Endodermal cell (in vitro differentiated cells): ENCODE measurements around the gene CAMTA1. TPM values are rescaled to one million over a fixed set of nuclear protein-coding genes. Genes with fewer than 3 reads are reported as not detected.

ENCODE experiments used
- DNase-seq: peaks from one replicate; pipeline ENCODE4 v3.0.0-alpha.2; 2017
- H3K27ac ChIP-seq: 2 replicates; pipeline ENCODE4 v1.5.1; 2013; ENCODE audit warnings: mild to moderate bottlenecking, low read depth, low read length, moderate library complexity
- H3K27me3 ChIP-seq: 2 replicates; pipeline ENCODE4 v1.6.1; 2013; ENCODE audit warnings: mild to moderate bottlenecking, low read length, moderate library complexity; ENCODE audit not compliant: insufficient read depth, control insufficient read depth, poor library complexity, severe bottlenecking
- H3K36me3 ChIP-seq: 2 replicates; pipeline ENCODE4 v1.7.0; 2013; ENCODE audit warnings: mild to moderate bottlenecking, low read length, moderate library complexity; ENCODE audit not compliant: control insufficient read depth, insufficient read depth
- H3K4me1 ChIP-seq: one replicate; pipeline ENCODE4 v1.7.0; 2013; ENCODE audit warnings: low read length; ENCODE audit not compliant: control insufficient read depth, insufficient read depth
- H3K4me3 ChIP-seq: 2 replicates; pipeline ENCODE4 v1.5.1; 2013; ENCODE audit warnings: mild to moderate bottlenecking, low read length, moderate library complexity
- H3K9ac ChIP-seq: 2 replicates; pipeline ENCODE4 v1.6.1; 2013; ENCODE audit warnings: mild to moderate bottlenecking, low read length, moderate library complexity; ENCODE audit not compliant: poor library complexity, severe bottlenecking; ENCODE audit errors: extremely low read depth
- H3K9me3 ChIP-seq: 2 replicates; pipeline ENCODE4 v1.6.1; 2013; ENCODE audit warnings: mild to moderate bottlenecking, low read length, moderate library complexity; ENCODE audit not compliant: control insufficient read depth
- H3K27ac Mint-ChIP-seq: 2 replicates; pipeline ENCODE4 v1.8.0; 2020; ENCODE audit warnings: mixed read lengths
- H3K27me3 Mint-ChIP-seq: 2 replicates; pipeline ENCODE4 v1.8.0; 2021; ENCODE audit warnings: mild to moderate bottlenecking, mixed read lengths; ENCODE audit not compliant: insufficient read depth
- H3K36me3 Mint-ChIP-seq: 2 replicates; pipeline ENCODE4 v1.8.0; 2020; ENCODE audit warnings: low read depth, mixed read lengths
- H3K4me1 Mint-ChIP-seq: 2 replicates; pipeline ENCODE4 v1.8.0; 2020; ENCODE audit warnings: mixed read lengths
- H3K4me3 Mint-ChIP-seq: 2 replicates; pipeline ENCODE4 v1.8.0; 2020; ENCODE audit warnings: mild to moderate bottlenecking, moderate library complexity, mixed read lengths
- H3K9me3 Mint-ChIP-seq: 2 replicates; pipeline ENCODE4 v1.8.0; 2020; ENCODE audit warnings: mild to moderate bottlenecking, mixed read lengths
- WGBS, 2 experiments: methylation state at CpG; one replicate each; pipeline versions ENCODE4 v1.1.5 to v1.1.7; 2013; ENCODE audit warnings: missing lambda C conversion rate in 2 of 2, mixed read lengths in 1 of 2; ENCODE audit not compliant: insufficient coverage in 1 of 2, insufficient read length in 1 of 2; 5-methylcytosine and 5-hydroxymethylcytosine counted together
- total RNA-seq, 2 donors: library from RNA; stranded (reverse); fragmentation: NEBNext Ultra II Directional in 1 of 2; extraction: Animal tissue kit (Norgen Biotek cat#: 25700) in 1 of 2; gene quantifications; 2 replicates in 1 of 2; 3 replicates in 1 of 2; pipeline ENCODE4 v1.2.1, GENCODE V29; 2021
- TF ChIP-seq, protein P1 (sequence below): fragments of 200-600 bp; sonication (generic); conservative IDR thresholded peaks from 2 replicates; pipeline ENCODE4 v1.5.0; 2021; ENCODE audit warnings: antibody characterized with exemption, mild to moderate bottlenecking

The CAMTA1 gene
- total RNA-seq, 2 donors from 2014 or later = 123 to 137 TPM

DNA sequence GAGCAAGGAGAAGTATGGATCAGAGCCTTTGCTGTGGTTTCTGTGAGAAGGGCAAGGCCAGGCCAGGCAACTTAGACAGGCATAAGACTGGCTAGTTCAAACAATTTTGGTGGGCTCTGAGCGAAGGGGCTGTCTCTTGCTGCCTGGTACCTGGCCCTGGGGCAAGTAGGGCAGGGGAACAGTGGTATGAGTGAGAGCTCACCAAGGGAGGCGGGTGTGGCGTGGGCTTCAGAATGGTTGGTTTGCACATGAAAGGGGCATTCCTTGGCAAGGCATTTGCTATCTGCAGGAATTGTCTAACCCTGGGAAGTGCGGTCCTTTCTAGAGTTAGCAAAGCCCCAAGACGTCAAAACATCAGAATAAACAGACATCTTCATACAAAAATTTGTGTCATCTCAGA is 210.5 kb downstream of the CAMTA1 start:
- no peak for DNase-seq
- Histone ChIP-seq H3K36me3 (no peaks in the 10 kb centered on the region), H3K4me3 (no peak overlapping the region), H3K9ac (no peak overlapping the region), H3K4me1 (no peaks in the 10 kb centered on the region), H3K27ac (no peak overlapping the region), H3K27me3 (no peaks in the 10 kb centered on the region), H3K9me3 (no peaks in the 10 kb centered on the region)
- Mint-ChIP-seq H3K9me3 (peaks cover 11% of the 10 kb centered on the region), H3K4me3 (no peak overlapping the region), H3K27ac (no peak overlapping the region), H3K36me3 (peaks cover 2% of the 10 kb centered on the region), H3K27me3 (no peaks in the 10 kb centered on the region), H3K4me1 (peaks cover 9% of the 10 kb centered on the region)
- TF ChIP-seq, protein P1, sequence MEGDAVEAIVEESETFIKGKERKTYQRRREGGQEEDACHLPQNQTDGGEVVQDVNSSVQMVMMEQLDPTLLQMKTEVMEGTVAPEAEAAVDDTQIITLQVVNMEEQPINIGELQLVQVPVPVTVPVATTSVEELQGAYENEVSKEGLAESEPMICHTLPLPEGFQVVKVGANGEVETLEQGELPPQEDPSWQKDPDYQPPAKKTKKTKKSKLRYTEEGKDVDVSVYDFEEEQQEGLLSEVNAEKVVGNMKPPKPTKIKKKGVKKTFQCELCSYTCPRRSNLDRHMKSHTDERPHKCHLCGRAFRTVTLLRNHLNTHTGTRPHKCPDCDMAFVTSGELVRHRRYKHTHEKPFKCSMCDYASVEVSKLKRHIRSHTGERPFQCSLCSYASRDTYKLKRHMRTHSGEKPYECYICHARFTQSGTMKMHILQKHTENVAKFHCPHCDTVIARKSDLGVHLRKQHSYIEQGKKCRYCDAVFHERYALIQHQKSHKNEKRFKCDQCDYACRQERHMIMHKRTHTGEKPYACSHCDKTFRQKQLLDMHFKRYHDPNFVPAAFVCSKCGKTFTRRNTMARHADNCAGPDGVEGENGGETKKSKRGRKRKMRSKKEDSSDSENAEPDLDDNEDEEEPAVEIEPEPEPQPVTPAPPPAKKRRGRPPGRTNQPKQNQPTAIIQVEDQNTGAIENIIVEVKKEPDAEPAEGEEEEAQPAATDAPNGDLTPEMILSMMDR = no peak
- WGBS, 2 experiments = 83 to 90% methylated on average over 2 to 5 of the region's 5 CpGs

DNA sequence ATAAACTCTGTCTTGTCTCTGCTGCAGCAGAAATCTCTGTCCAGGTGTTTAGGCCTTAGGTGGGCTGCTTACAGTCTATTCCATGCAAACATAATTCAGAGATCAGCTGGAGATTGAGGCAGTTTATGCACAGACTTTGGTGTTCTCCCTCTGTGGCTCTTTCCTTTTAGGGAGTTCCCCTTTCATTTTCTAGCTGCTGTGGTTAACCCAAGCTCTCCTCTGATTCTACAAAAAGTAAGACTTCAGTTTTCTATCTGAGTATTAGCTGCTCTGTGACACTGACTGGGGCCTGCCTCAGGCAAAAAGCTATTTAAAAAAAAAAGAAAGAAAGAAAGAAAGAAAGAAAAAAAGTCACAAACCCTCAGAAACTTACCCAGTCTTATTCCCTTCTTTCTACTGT is 211.1 kb downstream of the CAMTA1 start:
- H3K9me3 ChIP-seq = no peaks in the 10 kb centered on the region
- H3K4me3 ChIP-seq = no peak overlapping the region
- Mint-ChIP-seq H3K27me3 (no peaks in the 10 kb centered on the region), H3K9me3 (peaks cover 11% of the 10 kb centered on the region), H3K4me1 (peaks cover 8% of the 10 kb centered on the region), H3K4me3 (no peak overlapping the region), H3K36me3 (peaks cover 2% of the 10 kb centered on the region), H3K27ac (no peak overlapping the region)
- H3K4me1 ChIP-seq = no peaks in the 10 kb centered on the region
- TF ChIP-seq, protein P1 = no peak
- no peak overlapping the region for H3K9ac ChIP-seq
- DNase-seq = no peak
- no peaks in the 10 kb centered on the region for H3K27me3 ChIP-seq
- no peaks in the 10 kb centered on the region for H3K36me3 ChIP-seq
- no peak overlapping the region for H3K27ac ChIP-seq

DNA sequence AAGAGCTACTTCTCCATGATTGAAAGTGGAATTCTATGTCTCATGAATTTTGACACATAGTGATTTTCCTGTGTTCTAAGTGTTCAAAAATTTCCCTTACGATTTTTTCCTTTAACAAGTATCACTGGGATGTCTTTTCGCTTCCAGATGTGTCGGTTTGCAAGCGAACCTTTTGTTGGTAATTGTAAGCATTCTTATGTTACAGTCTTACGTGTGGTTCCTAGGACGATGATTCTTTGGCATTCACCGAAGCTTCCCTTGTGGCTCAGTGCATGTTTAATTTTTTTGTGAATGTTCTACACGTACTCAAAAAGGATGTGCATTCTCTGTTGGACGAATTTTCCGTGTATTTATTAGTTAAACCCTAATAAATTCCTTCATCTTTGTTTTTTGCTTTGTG is 211.6 kb downstream of the CAMTA1 start:
- H3K27me3 ChIP-seq = no peaks in the 10 kb centered on the region
- no peak overlapping the region for H3K4me3 Mint-ChIP-seq
- peaks cover 11% of the 10 kb centered on the region for H3K9me3 Mint-ChIP-seq
- peaks cover 8% of the 10 kb centered on the region for H3K4me1 Mint-ChIP-seq
- H3K27ac ChIP-seq = no peak overlapping the region
- DNase-seq = no peak
- H3K36me3 Mint-ChIP-seq = peaks cover 2% of the 10 kb centered on the region
- TF ChIP-seq, protein P1 = no peak
- H3K36me3 ChIP-seq = no peaks in the 10 kb centered on the region
- H3K9ac ChIP-seq = no peak overlapping the region
- no peaks in the 10 kb centered on the region for H3K4me1 ChIP-seq
- no peak overlapping the region for H3K27ac Mint-ChIP-seq
- whole genome bisulfite sequencing, 2 experiments = 91 to 95% methylated on average over 8 to 10 of the region's 10 CpGs
- no peaks in the 10 kb centered on the region for H3K9me3 ChIP-seq
- no peak overlapping the region for H3K4me3 ChIP-seq
- no peaks in the 10 kb centered on the region for H3K27me3 Mint-ChIP-seq
